ENCODE data around the gene MID1. TPM values are rescaled to one million over a fixed set of nuclear protein-coding genes. Genes with fewer than 3 reads are reported as not detected.
A peak's percentile ranks its signal among the peaks of the same experiment; 100 is the strongest.

The MID1 gene
- total and polyA plus RNA-seq, 9 donors: 17.5 to 28.9 (median 21.2) TPM

GRCh38 chrX:10579112-10580011 is 41.0 kb downstream of the MID1 start:
- Histone ChIP-seq H3K4me1 (ENCODE audit: control insufficient read depth, insufficient read depth, low read length) (no peaks in the 10 kb centered on the region), H3K4me3 (ENCODE audit: low read length) (no peak overlapping the region), H3K27me3 (ENCODE audit: control insufficient read depth, insufficient read depth, low read length) (peaks cover 8% of the 10 kb centered on the region), H3K9me3 (replicated peaks; ENCODE audit: control insufficient read depth, low read depth, low read length) (no peaks in the 10 kb centered on the region), H3K27ac (ENCODE audit: low read length) (peak overlapping the region; percentile 49), H3K36me3 (ENCODE audit: control insufficient read depth, insufficient read depth, low read length) (no peaks in the 10 kb centered on the region)
- no CpG with 5 or more reads among the region's 12 CpGs for WGBS (ENCODE audit: insufficient coverage)
- peak; percentile 43 for DNase-seq

- Histone ChIP-seq H3K4me1 (ENCODE audit: control insufficient read depth, insufficient read depth, low read length) (no peaks in the 10 kb centered on the region), H3K4me3 (ENCODE audit: low read length) (no peak overlapping the region), H3K27me3 (ENCODE audit: control insufficient read depth, insufficient read depth, low read length) (peaks cover 8% of the 10 kb centered on the region), H3K27ac (ENCODE audit: low read length) (no peak overlapping the region), H3K36me3 (ENCODE audit: control insufficient read depth, insufficient read depth, low read length) (no peaks in the 10 kb centered on the region), H3K9me3 (replicated peaks; ENCODE audit: control insufficient read depth, low read depth, low read length) (peaks cover 3% of the 10 kb centered on the region)
- DNase-seq: no peak
- no CpG with 5 or more reads among the region's 2 CpGs for WGBS (ENCODE audit: insufficient coverage)
Measured at GRCh38 chrX:10578527-10578926, 41.9 kb downstream of the MID1 start.

DNA sequence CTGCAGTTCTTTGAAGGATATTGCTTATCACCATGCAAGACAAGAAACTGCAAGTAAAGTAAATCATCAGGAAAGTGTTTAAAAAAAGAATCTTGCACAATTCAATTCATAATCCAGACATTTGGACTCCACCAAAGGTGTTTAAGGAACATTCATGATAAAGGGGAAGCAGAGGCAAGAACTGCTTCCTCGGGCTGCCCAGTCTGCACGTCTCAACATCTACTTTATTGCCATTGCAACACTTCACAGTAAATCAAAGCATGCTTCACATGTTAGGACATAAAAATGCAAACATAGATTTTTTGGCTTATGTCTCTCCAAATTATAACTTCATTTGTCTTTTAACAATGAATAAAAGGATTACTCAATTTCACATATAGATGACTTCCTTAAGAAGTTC is 42.5 kb downstream of the MID1 start:
- Histone ChIP-seq H3K9me3 (replicated peaks; ENCODE audit: control insufficient read depth, low read depth, low read length) (peaks cover 3% of the 10 kb centered on the region), H3K4me1 (ENCODE audit: control insufficient read depth, insufficient read depth, low read length) (no peaks in the 10 kb centered on the region), H3K27me3 (ENCODE audit: control insufficient read depth, insufficient read depth, low read length) (peaks cover 8% of the 10 kb centered on the region), H3K27ac (ENCODE audit: low read length) (no peak overlapping the region), H3K36me3 (ENCODE audit: control insufficient read depth, insufficient read depth, low read length) (no peaks in the 10 kb centered on the region), H3K4me3 (ENCODE audit: low read length) (no peak overlapping the region)
- no CpG with 5 or more reads among the region's 2 CpGs for WGBS (ENCODE audit: insufficient coverage)
- DNase-seq: no peak

DNA sequence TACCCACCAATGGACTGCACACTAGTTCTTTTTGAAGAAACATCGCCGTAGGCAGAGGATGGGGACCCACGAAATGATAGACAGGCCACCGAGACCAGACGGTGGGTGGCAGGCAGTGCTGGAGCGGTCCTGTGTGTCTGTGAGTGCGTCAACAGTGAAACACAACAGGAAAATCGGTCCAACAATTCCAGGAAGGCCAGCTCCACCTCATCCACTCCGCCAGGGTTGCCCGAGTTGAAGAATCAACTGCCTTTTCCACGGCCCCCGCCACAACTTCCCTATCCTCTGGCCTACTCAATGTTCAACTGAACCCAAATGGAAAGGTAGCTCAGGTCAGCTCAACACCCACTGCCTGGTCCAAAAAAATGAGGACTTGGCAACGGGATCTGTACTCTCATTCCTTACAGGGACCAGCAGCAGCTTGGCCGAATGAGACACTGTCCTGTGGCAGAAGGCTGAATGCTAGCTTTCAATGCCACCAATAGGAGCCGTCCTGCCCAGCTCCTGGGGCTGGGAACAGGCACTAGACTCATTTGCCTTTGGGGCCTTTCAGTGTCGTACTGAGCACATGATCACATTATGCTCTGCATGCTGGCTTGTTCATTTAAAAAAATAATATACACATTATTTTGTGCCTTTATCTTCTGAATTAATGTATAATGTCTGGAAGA is 43.5 kb downstream of the MID1 start:
- H3K4me1 ChIP-seq (ENCODE audit: control insufficient read depth, insufficient read depth, low read length): no peaks in the 10 kb centered on the region
- peaks cover 3% of the 10 kb centered on the region for H3K9me3 ChIP-seq (replicated peaks; ENCODE audit: control insufficient read depth, low read depth, low read length)
- no peak overlapping the region for H3K4me3 ChIP-seq (ENCODE audit: low read length)
- H3K27me3 ChIP-seq (ENCODE audit: control insufficient read depth, insufficient read depth, low read length): peaks cover 8% of the 10 kb centered on the region
- H3K36me3 ChIP-seq (ENCODE audit: control insufficient read depth, insufficient read depth, low read length): no peaks in the 10 kb centered on the region
- DNase-seq: no peak
- 65% methylated on average over 15 of the region's 16 CpGs for WGBS (ENCODE audit: insufficient coverage)
- H3K27ac ChIP-seq (ENCODE audit: low read length): peak overlapping the region; percentile 11

GRCh38 chrX:10576186-10576585 is 44.2 kb downstream of the MID1 start:
- Histone ChIP-seq H3K9me3 (replicated peaks; ENCODE audit: control insufficient read depth, low read depth, low read length) (peaks cover 3% of the 10 kb centered on the region), H3K27ac (ENCODE audit: low read length) (peak overlapping the region; percentile 11), H3K4me1 (ENCODE audit: control insufficient read depth, insufficient read depth, low read length) (no peaks in the 10 kb centered on the region), H3K36me3 (ENCODE audit: control insufficient read depth, insufficient read depth, low read length) (no peaks in the 10 kb centered on the region), H3K4me3 (ENCODE audit: low read length) (no peak overlapping the region), H3K27me3 (ENCODE audit: control insufficient read depth, insufficient read depth, low read length) (peaks cover 8% of the 10 kb centered on the region)
- no CpG with 5 or more reads among the region's 4 CpGs for WGBS (ENCODE audit: insufficient coverage)
- no peak for DNase-seq

DNA sequence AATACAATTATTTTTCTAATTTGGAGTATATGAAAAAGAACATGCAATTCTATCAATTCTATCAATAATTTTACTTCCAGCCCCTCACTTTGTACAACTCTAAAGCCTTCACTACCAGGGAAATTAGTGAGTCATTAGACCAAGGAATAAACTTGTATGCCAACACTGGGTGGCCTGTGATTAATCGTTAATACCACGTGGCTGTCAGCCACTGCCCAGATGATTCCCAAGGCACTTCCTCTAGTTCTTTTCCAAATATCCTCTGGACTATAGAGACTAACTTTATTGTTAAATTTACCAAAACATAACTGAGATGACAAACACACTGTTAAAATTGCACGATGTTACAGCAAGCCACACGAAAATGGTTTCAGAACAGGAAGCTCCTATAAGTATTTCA is 45.7 kb downstream of the MID1 start:
- peaks cover 3% of the 10 kb centered on the region for H3K9me3 ChIP-seq (replicated peaks; ENCODE audit: control insufficient read depth, low read depth, low read length)
- no peaks in the 10 kb centered on the region for H3K4me1 ChIP-seq (ENCODE audit: control insufficient read depth, insufficient read depth, low read length)
- WGBS (ENCODE audit: insufficient coverage): no CpG with 5 or more reads among the region's 4 CpGs
- H3K27me3 ChIP-seq (ENCODE audit: control insufficient read depth, insufficient read depth, low read length): peaks cover 12% of the 10 kb centered on the region
- no peaks in the 10 kb centered on the region for H3K36me3 ChIP-seq (ENCODE audit: control insufficient read depth, insufficient read depth, low read length)
- no peak overlapping the region for H3K27ac ChIP-seq (ENCODE audit: low read length)
- DNase-seq: no peak
- no peak overlapping the region for H3K4me3 ChIP-seq (ENCODE audit: low read length)

DNA sequence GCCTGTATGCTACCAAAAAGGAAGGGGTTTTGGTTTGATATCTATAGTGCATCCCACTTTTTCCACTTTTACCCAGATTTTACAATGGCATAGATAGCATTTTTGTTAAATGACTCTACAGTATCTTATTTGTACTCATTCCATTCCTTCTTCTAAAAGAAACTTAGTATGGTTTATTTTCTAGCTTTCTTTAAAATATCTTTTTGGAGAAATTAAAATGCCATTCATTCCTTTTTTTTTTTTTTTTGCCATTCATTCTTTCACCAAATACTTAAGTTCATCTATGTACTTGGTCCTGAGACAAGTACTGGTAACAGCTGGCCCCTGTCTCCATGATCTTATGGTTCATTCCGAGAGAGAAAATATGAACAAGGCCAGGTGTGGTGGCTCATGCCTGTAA is 49.1 kb downstream of the MID1 start:
- H3K4me1 ChIP-seq (ENCODE audit: control insufficient read depth, insufficient read depth, low read length): no peaks in the 10 kb centered on the region
- H3K27me3 ChIP-seq (ENCODE audit: control insufficient read depth, insufficient read depth, low read length): peaks cover 14% of the 10 kb centered on the region
- WGBS (ENCODE audit: insufficient coverage): no CpG with 5 or more reads among the region's 1 CpG
- H3K4me3 ChIP-seq (ENCODE audit: low read length): no peak overlapping the region
- peaks cover 7% of the 10 kb centered on the region for H3K36me3 ChIP-seq (ENCODE audit: control insufficient read depth, insufficient read depth, low read length)
- peaks cover 3% of the 10 kb centered on the region for H3K9me3 ChIP-seq (replicated peaks; ENCODE audit: control insufficient read depth, low read depth, low read length)
- H3K27ac ChIP-seq (ENCODE audit: low read length): no peak overlapping the region
- no peak for DNase-seq

- Histone ChIP-seq H3K27me3 (ENCODE audit: control insufficient read depth, insufficient read depth, low read length) (peaks cover 14% of the 10 kb centered on the region), H3K9me3 (replicated peaks; ENCODE audit: control insufficient read depth, low read depth, low read length) (peaks cover 3% of the 10 kb centered on the region), H3K36me3 (ENCODE audit: control insufficient read depth, insufficient read depth, low read length) (peaks cover 7% of the 10 kb centered on the region), H3K4me1 (ENCODE audit: control insufficient read depth, insufficient read depth, low read length) (no peaks in the 10 kb centered on the region), H3K27ac (ENCODE audit: low read length) (no peak overlapping the region), H3K4me3 (ENCODE audit: low read length) (no peak overlapping the region)
- DNase-seq: no peak
- WGBS (ENCODE audit: insufficient coverage): 92% methylated on average over 1 of the region's 1 CpG
Measured at GRCh38 chrX:10570601-10571000, 49.8 kb downstream of the MID1 start.

GRCh38 chrX:10569946-10570345 is 50.4 kb downstream of the MID1 start:
- peaks cover 7% of the 10 kb centered on the region for H3K36me3 ChIP-seq (ENCODE audit: control insufficient read depth, insufficient read depth, low read length)
- H3K9me3 ChIP-seq (replicated peaks; ENCODE audit: control insufficient read depth, low read depth, low read length): peaks cover 3% of the 10 kb centered on the region
- no peak for DNase-seq
- peaks cover 14% of the 10 kb centered on the region for H3K27me3 ChIP-seq (ENCODE audit: control insufficient read depth, insufficient read depth, low read length)
- WGBS (ENCODE audit: insufficient coverage): 42% methylated on average over 3 of the region's 4 CpGs
- H3K4me3 ChIP-seq (ENCODE audit: low read length): no peak overlapping the region
- no peaks in the 10 kb centered on the region for H3K4me1 ChIP-seq (ENCODE audit: control insufficient read depth, insufficient read depth, low read length)
- no peak overlapping the region for H3K27ac ChIP-seq (ENCODE audit: low read length)

GRCh38 chrX:10568428-10568827 is 52.0 kb downstream of the MID1 start:
- Histone ChIP-seq H3K27me3 (ENCODE audit: control insufficient read depth, insufficient read depth, low read length) (peaks cover 14% of the 10 kb centered on the region), H3K9me3 (replicated peaks; ENCODE audit: control insufficient read depth, low read depth, low read length) (no peaks in the 10 kb centered on the region), H3K4me1 (ENCODE audit: control insufficient read depth, insufficient read depth, low read length) (no peaks in the 10 kb centered on the region), H3K4me3 (ENCODE audit: low read length) (no peak overlapping the region), H3K27ac (ENCODE audit: low read length) (no peak overlapping the region), H3K36me3 (ENCODE audit: control insufficient read depth, insufficient read depth, low read length) (peaks cover 7% of the 10 kb centered on the region)
- 0% methylated on average over 1 of the region's 3 CpGs for WGBS (ENCODE audit: insufficient coverage)
- no peak for DNase-seq
